GM18502 (cell line): ENCODE results near the gene SLITRK5.

Experiments used
- ATAC-seq: cut with Tn5 transposase; IDR thresholded peaks from one replicate; pipeline ENCODE4 v1.9.1; 2021; ENCODE audit warnings: mild to moderate bottlenecking; ENCODE audit not compliant: unreplicated experiment, poor library complexity

Gene SLITRK5

DNA sequence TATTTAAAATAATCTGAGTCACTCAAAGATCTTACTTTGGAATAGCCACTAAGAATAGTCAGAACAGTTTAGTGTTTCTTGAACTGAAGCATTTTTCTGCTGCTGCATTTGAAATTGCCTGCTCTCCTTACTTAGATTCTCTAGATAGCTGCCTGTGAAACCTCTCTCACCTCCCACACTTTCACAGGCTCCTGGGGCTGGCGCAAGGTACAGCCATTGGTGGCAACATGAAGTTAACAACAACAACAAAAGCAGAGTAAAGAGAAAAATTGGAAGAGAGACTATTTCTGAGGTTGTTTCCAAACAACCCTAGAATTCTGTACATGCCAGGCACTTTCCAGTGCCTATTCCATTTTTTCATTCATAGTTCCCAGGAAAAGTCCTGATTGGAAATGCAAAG lies 25.3 kb downstream of the SLITRK5 start:
- no peak for ATAC-seq

DNA sequence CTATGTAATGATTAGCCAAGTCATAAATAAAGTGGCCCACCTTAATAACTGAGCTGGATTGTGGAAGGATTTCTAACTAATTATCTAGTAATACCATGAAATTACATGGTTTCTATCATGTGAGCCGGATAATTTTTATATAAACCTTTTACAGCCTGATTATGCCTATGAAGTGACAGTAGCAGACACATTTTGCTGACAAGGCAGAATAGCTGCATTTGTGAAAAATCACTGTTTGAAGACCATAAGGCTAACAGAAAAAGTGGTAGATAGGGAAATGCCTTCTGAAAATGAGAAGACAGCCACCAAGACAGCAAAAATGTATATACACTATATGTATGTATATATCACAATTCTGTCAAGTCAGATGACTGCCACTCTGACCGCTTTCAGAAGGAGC lies 27.1 kb downstream of the SLITRK5 start:
- no peak for ATAC-seq

DNA sequence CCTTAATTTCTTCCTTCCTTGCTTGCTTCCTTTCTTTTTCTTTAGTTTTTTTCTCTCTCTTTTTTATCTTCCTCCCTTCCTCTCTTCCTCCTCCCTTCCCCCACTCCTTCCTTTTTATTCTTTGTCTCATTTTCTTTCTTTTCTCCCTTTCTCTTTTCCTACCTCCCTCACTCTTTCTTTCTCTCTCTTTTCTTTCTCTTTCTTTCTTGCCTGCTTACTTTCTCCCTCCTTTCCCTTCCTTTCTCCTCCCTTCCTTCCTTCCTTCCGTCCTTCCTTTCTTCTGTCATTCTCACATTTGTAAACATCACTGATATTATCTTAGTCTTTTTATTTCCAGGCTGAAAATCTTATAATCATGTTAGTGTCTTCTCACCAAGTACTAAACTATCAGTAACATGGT lies 38.8 kb downstream of the SLITRK5 start:
- ATAC-seq, result no peak

DNA sequence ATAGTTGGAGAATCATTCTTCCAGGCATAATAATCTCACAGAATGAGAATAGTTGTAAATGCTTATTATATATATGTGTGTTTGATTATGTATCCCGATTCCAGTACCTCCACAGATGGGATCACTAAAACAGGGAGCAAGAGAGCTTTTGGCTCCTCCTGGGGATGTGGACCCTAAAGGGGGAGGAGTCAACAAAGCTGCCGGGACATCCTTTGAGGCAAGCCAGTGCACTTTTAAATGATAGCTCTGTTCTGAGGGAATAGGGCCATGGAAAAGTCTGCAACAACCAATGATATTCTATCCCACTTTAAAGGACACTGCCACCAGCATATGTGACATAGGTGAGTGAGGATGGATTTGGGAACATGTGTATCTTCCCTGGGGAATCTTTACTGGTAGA lies 40.8 kb downstream of the SLITRK5 start:
- ATAC-seq, result no peak
